GM12878 (cell line): ENCODE results near the gene ANOS1.

Experiments
- BRCA1 ChIP-seq: IDR thresholded peaks from 2 replicates; pipeline ENCODE4 v1.6.1; 2011; ENCODE audit warnings: low read depth, low read length, improper control_type of control experiment
- CREB1 ChIP-seq: IDR thresholded peaks from 2 replicates; pipeline ENCODE4 v1.6.1; 2012; ENCODE audit warnings: low read depth, mild to moderate bottlenecking, inconsistent platforms
- MYC ChIP-seq: IDR thresholded peaks from 2 replicates; pipeline ENCODE4 v1.6.1; 2011; ENCODE audit warnings: mild to moderate bottlenecking, low read length, moderate library complexity, inconsistent platforms; ENCODE audit not compliant: insufficient read depth, insufficient replicate concordance, insufficient read length, severe bottlenecking
- POLR2A ChIP-seq: IDR thresholded peaks from 2 replicates; pipeline ENCODE4 v1.6.1; 2011; ENCODE audit warnings: low read depth, mild to moderate bottlenecking, low read length
- SP1 ChIP-seq: IDR thresholded peaks from one replicate; pipeline ENCODE4 v1.6.1; 2011; ENCODE audit warnings: low read depth, low read length
- SUZ12 ChIP-seq: fragments of 200-600 bp; sonication (generic); IDR thresholded peaks from one replicate; pipeline ENCODE4 v1.6.1; 2018; ENCODE audit warnings: antibody characterized with exemption, mild to moderate bottlenecking; ENCODE audit not compliant: unreplicated experiment
- ZNF217 ChIP-seq: fragments of 450-650 bp; IDR thresholded peaks from 2 replicates; pipeline ENCODE4 v1.6.1; 2017; ENCODE audit warnings: antibody characterized with exemption, mild to moderate bottlenecking
- ZNF274 ChIP-seq: IDR thresholded peaks from one replicate; pipeline ENCODE4 v1.8.0; 2011; ENCODE audit not compliant: insufficient read length, insufficient read depth
- ZNF384 ChIP-seq: IDR thresholded peaks from 2 replicates; pipeline ENCODE4 v1.6.1; 2012; ENCODE audit warnings: low read depth, mild to moderate bottlenecking, low read length, improper control_type of control experiment, borderline replicate concordance
- TF ChIP-seq, protein P1 (sequence below): IDR thresholded peaks from 2 replicates; pipeline ENCODE4 v1.6.1; 2011; ENCODE audit warnings: borderline replicate concordance, low read depth, mild to moderate bottlenecking, moderate library complexity, low read length; ENCODE audit not compliant: insufficient read depth, poor library complexity, severe bottlenecking
- TF ChIP-seq, protein P2 (sequence below), 3 experiments: IDR thresholded peaks in 2 of 3; conservative IDR thresholded peaks in 1 of 3; 2 replicates each; pipeline ENCODE4 v1.5.1; 2011; ENCODE audit warnings: low read depth in 3 of 3, low read length in 3 of 3, mild to moderate bottlenecking in 3 of 3, control low read depth in 2 of 3, moderate library complexity in 2 of 3, inconsistent platforms in 1 of 3, mixed read lengths in 1 of 3; ENCODE audit not compliant: control insufficient read depth in 2 of 3, insufficient read depth in 1 of 3; ENCODE audit errors: extremely low read depth in 1 of 3
- TF ChIP-seq, protein P3 (sequence below): IDR thresholded peaks from 2 replicates; pipeline ENCODE4 v1.6.1; 2012; ENCODE audit warnings: low read depth, low read length, improper control_type of control experiment

DNA sequence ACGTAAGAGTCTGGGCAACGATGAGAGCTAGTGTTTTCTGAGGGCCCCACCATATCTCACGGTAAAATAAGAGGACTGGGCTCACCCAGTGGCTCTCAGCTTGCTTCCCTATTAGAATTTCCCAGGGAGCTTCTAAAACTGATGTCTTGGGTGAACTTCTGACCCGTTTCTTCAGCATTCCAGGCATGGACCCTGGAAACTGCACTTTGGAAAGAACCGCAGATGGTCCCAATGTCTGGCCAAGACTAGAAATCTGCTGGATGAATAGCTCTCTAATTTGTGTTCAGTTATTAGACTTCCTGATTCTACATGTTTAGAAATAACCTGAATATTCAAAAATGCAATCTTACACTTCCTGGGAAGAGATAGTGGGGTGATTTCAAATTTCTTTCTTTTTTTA, 127.8 kb downstream of the ANOS1 start:
- no peak for TF ChIP-seq ZNF274
- TF ChIP-seq CREB1, result no peak
- no peak for TF ChIP-seq SUZ12
- TF ChIP-seq, protein P1, sequence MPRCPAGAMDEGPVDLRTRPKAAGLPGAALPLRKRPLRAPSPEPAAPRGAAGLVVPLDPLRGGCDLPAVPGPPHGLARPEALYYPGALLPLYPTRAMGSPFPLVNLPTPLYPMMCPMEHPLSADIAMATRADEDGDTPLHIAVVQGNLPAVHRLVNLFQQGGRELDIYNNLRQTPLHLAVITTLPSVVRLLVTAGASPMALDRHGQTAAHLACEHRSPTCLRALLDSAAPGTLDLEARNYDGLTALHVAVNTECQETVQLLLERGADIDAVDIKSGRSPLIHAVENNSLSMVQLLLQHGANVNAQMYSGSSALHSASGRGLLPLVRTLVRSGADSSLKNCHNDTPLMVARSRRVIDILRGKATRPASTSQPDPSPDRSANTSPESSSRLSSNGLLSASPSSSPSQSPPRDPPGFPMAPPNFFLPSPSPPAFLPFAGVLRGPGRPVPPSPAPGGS, result no peak
- TF ChIP-seq, protein P2, sequence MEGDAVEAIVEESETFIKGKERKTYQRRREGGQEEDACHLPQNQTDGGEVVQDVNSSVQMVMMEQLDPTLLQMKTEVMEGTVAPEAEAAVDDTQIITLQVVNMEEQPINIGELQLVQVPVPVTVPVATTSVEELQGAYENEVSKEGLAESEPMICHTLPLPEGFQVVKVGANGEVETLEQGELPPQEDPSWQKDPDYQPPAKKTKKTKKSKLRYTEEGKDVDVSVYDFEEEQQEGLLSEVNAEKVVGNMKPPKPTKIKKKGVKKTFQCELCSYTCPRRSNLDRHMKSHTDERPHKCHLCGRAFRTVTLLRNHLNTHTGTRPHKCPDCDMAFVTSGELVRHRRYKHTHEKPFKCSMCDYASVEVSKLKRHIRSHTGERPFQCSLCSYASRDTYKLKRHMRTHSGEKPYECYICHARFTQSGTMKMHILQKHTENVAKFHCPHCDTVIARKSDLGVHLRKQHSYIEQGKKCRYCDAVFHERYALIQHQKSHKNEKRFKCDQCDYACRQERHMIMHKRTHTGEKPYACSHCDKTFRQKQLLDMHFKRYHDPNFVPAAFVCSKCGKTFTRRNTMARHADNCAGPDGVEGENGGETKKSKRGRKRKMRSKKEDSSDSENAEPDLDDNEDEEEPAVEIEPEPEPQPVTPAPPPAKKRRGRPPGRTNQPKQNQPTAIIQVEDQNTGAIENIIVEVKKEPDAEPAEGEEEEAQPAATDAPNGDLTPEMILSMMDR (IDR thresholded peaks at IDR 0.05 in 2 of 3, conservative IDR thresholded peaks at IDR 0.05 in 1 of 3; ENCODE audit: control insufficient read depth in 2 of 3, extremely low read depth in 1 of 3, insufficient read depth in 1 of 3, low read depth in 3 of 3, low read length in 3 of 3), result no peak
- TF ChIP-seq BRCA1, result no peak
- TF ChIP-seq, protein P3, sequence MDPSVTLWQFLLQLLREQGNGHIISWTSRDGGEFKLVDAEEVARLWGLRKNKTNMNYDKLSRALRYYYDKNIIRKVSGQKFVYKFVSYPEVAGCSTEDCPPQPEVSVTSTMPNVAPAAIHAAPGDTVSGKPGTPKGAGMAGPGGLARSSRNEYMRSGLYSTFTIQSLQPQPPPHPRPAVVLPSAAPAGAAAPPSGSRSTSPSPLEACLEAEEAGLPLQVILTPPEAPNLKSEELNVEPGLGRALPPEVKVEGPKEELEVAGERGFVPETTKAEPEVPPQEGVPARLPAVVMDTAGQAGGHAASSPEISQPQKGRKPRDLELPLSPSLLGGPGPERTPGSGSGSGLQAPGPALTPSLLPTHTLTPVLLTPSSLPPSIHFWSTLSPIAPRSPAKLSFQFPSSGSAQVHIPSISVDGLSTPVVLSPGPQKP, result no peak
- no peak for TF ChIP-seq SP1
- TF ChIP-seq ZNF217, result no peak
- TF ChIP-seq POLR2A, result no peak
- TF ChIP-seq MYC, result no peak
- TF ChIP-seq ZNF384, result no peak
